ENCODE results near the gene SUPT20HL2.
"Not testable (repeated sequence)": the region's sequence is repeated elsewhere in the genome, so short reads cannot be mapped to it uniquely, and the experiment has no call there.

SUPT20HL2 gene

DNA sequence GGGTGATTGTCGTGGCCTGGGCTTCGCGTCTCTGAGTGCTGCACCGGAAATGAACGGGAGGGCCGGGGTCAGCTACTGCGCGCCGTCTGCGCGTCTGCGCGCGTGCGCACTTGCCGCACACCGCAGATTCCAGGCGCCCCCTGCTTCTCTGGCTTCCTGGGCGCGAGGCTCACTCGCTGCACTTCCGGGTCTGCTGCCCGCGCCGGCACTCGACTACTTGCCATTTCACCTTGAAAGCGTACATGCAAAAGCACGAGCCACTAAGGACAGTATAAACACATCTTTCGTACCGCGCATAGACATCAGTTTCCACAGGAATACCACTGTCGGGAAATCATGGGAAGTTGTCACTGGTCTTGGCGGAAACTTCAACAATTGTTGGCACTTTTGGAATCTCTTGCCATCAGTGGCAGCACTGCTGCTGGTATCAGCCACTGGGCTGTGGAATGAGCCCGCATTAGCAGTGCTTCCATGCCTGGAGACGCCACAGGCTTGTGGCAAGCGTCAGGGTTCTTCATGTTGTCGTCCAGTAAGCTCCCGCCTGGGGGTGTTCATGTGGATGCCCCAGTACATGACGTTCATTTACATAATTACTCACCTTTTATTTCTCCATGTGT lies at the start of gene SUPT20HL2:
Gene SUPT20HL2 (minus strand): TSS at position 51 of the 617 bp plus-strand sequence. CDS start 754 bp downstream, outside the sequence.
- Mint-ChIP-seq H3K4me3 (no peak within 1 kb of the TSS), H3K9me3 (no peaks in the 10 kb centered on the region), H3K27ac (no peak within 1 kb of the TSS), H3K27me3 (no peaks in the 10 kb centered on the region), H3K36me3 (no peaks in the 10 kb centered on the region), H3K4me1 (no peaks in the 10 kb centered on the region)
- no peak for ATAC-seq

DNA sequence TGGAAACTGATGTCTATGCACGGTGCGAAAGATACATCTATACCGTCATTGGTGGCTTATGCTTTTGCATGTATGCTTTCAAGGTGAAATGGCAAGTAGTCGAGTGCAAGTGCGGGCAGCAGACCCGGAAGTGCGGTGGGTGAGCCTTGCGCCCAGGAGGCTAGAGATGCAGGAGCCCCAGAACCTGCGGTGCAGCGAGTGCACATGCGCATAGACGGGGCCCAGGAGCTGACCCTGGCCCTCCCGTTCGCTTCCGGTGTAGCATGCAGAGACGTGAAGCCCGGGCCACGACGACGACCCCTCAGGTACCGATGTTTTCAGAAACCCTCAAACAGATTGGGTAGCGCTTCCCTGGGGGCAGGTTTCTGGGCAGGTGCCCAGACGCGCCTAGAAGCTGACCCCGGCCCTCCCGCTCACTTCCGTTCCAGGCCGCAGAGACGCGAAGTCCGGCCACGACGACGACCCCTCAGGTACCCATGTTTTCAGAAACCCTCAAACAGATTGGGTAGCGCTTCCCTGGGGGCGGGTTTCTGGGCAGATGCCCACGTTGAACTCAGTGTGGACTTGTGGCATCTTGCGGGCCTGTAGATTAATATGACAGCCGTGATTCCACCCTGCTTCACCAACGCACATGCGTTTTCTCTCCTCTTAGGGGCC lies 48.3 kb upstream of the SUPT20HL2 start:
- H3K4me1 Mint-ChIP-seq, ATAC-seq, H3K36me3 Mint-ChIP-seq, H3K27ac Mint-ChIP-seq, H3K9me3 Mint-ChIP-seq, H3K27me3 Mint-ChIP-seq, H3K4me3 Mint-ChIP-seq: not testable (repeated sequence)

DNA sequence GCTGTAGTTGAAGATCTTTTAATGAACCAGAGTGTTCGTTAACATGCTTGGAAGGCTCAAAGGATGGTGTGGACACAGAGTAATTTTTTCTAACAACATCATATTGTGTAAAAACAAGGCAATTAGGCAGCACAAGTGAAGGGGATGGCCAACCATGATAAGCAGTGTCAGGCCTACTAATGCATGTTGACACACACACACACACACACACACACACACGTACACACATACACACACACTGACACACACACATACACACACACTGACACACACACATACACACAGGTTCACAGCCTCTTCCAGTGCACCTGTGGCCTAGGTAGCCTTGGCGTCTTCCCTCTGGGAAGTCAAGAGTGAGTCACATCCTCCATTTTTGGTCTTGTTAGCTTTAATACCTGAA lies 46.4 kb upstream of the SUPT20HL2 start, which contains the start of gene SUPT20HL1:
Gene SUPT20HL1 (plus strand): TSS at position 368 of the 400 bp plus-strand sequence. CDS start 2,122 bp downstream, outside the sequence.
- Mint-ChIP-seq H3K27ac (no peak within 1 kb of the TSS), H3K4me3 (no peak within 1 kb of the TSS)

DNA sequence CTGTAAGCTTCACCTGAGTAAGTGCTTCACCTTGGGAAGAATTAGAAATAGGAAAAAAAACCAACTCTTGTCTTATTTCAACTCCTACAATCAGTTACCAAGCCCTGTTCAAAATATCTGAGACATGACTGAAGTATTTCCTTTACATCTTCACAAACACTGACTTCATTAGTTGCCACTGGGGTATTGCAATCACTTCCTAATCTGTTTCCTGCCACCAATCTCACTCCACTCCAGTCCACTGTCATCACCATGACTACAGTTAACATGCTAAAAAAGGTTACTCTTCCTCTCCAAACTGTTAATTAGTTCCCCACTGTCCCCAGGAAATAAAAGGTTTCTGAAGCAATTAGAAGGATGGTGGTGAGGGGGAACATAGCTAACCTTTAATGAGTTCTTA lies 43.2 kb upstream of the SUPT20HL2 start:
- ATAC-seq: no peak
- H3K9me3 Mint-ChIP-seq: no peaks in the 10 kb centered on the region
- H3K4me3 Mint-ChIP-seq: no peak overlapping the region
- H3K36me3 Mint-ChIP-seq: no peaks in the 10 kb centered on the region
- no peaks in the 10 kb centered on the region for H3K4me1 Mint-ChIP-seq
- no peak overlapping the region for H3K27ac Mint-ChIP-seq
- H3K27me3 Mint-ChIP-seq: no peaks in the 10 kb centered on the region

More for the DNA sequence above, 46.4 kb upstream of the SUPT20HL2 start, which contains the start of gene SUPT20HL1:
- ATAC-seq: no peak
- Mint-ChIP-seq H3K4me1 (no peaks in the 10 kb centered on the region), H3K36me3 (no peaks in the 10 kb centered on the region), H3K9me3 (no peaks in the 10 kb centered on the region), H3K27me3 (no peaks in the 10 kb centered on the region)

DNA sequence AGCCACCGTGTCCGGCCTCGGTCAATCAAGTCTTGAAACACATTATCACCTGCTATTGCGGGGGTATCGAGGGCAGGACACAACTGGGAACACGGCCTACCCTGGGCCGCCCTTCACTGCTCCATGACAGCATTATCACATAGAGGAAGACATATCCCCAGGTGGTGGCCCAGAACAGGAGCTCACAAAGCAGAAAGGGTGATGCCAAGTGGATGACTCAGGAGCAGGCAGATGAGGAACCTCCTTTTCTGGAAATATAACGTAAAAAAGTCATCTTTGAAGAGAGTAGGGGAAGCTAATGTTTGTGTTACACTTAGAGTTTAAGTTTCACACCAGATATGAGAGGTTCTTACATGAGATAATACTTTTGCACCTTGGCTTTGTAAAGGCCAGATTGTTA lies 41.2 kb upstream of the SUPT20HL2 start:
- no peaks in the 10 kb centered on the region for H3K36me3 Mint-ChIP-seq
- H3K4me1 Mint-ChIP-seq: no peaks in the 10 kb centered on the region
- no peaks in the 10 kb centered on the region for H3K9me3 Mint-ChIP-seq
- no peak overlapping the region for H3K27ac Mint-ChIP-seq
- H3K4me3 Mint-ChIP-seq: no peak overlapping the region
- ATAC-seq: no peak
- H3K27me3 Mint-ChIP-seq: no peaks in the 10 kb centered on the region

DNA sequence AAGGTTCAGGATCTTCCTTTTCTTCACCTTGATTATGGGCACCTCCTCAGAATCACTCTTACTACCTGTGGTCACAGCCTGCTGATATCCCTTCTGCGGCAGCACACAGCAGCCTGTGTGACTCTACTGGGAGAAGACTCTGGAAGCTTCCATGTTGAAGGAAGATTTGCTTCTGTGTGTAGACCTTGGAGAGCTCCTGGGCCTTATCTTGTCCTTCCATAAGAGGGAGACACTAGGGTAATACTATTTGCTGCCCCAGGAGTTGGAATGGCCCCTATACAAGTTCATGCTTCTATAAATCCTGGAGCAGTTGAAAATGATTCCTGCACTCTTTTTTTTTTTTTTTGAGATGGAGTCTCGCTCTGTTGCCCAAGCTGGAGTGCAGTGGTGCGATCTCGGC lies 36.3 kb upstream of the SUPT20HL2 start:
- ATAC-seq: no peak
- H3K36me3 Mint-ChIP-seq: no peaks in the 10 kb centered on the region
- no peaks in the 10 kb centered on the region for H3K9me3 Mint-ChIP-seq
- H3K27me3 Mint-ChIP-seq: no peaks in the 10 kb centered on the region
- no peak overlapping the region for H3K4me3 Mint-ChIP-seq
- H3K27ac Mint-ChIP-seq: no peak overlapping the region
- no peaks in the 10 kb centered on the region for H3K4me1 Mint-ChIP-seq

DNA sequence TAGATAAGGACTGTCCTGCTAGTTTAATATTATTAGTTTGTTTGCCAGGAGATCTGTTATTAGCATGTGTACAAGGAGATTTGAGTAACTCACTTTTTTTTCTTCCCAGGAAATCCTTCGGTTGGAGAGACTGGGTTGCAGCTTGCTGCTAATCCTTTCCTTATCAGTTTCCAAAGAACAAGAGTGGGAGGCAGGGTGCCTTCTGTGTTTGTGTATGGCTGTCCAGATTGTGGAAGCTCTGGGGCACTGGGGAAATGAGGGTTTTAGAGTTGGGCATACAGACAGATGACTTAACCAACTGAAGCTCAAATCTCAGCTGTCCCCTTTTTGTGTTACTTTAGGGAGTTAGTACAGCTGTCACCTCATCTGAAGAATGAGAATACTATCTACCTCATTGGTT lies 34.0 kb upstream of the SUPT20HL2 start:
- no peaks in the 10 kb centered on the region for H3K9me3 Mint-ChIP-seq
- H3K27ac Mint-ChIP-seq: no peak overlapping the region
- ATAC-seq: no peak
- no peaks in the 10 kb centered on the region for H3K36me3 Mint-ChIP-seq
- no peaks in the 10 kb centered on the region for H3K27me3 Mint-ChIP-seq
- H3K4me1 Mint-ChIP-seq: peaks cover 6% of the 10 kb centered on the region
- H3K4me3 Mint-ChIP-seq: no peak overlapping the region

DNA sequence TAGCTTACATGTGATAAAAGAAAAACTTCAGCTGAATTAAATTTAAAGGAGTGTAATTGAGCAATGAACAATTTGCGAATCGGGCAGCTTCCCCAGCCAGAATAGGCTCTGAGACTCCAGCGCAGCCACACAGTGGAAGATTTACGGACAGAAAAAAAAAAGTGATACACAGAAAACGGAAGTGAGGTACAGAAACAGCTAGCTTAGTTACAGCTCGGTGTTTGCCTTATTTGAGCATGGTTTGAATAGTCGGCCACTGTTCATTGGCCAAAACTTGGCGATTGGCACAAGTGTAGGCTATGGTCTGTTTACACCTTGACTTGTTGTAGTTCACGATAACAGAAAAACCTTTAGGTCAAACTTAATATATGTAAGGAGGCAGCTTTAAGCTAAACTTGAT lies 29.9 kb upstream of the SUPT20HL2 start:
- H3K27me3 Mint-ChIP-seq: no peaks in the 10 kb centered on the region
- no peaks in the 10 kb centered on the region for H3K9me3 Mint-ChIP-seq
- H3K27ac Mint-ChIP-seq: no peak overlapping the region
- peak; percentile 51 for ATAC-seq
- H3K4me3 Mint-ChIP-seq: no peak overlapping the region
- H3K36me3 Mint-ChIP-seq: no peaks in the 10 kb centered on the region
- peaks cover 6% of the 10 kb centered on the region for H3K4me1 Mint-ChIP-seq

DNA sequence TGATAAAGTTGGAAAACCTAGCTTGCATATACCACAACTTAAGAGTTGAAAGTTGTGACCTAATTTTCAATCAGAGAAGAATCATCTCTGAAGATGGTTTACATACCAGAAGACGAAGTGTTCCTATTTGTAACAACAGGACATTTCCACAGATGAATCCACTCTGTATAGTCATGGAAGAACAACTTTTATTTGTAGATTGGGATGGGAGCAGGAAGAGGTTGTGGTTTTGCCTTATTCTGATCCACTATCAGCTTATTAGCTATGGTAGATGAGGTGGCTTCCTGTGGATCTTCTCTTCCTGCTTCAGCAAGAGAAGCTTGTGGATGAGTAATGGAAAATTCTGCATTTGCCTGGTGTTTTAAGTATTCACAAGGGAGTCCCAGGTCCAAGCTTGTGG lies 27.9 kb upstream of the SUPT20HL2 start:
- no peak for ATAC-seq
- no peak overlapping the region for H3K27ac Mint-ChIP-seq
- H3K4me3 Mint-ChIP-seq: no peak overlapping the region
- H3K27me3 Mint-ChIP-seq: no peaks in the 10 kb centered on the region
- no peaks in the 10 kb centered on the region for H3K9me3 Mint-ChIP-seq
- H3K4me1 Mint-ChIP-seq: peaks cover 6% of the 10 kb centered on the region
- H3K36me3 Mint-ChIP-seq: no peaks in the 10 kb centered on the region

DNA sequence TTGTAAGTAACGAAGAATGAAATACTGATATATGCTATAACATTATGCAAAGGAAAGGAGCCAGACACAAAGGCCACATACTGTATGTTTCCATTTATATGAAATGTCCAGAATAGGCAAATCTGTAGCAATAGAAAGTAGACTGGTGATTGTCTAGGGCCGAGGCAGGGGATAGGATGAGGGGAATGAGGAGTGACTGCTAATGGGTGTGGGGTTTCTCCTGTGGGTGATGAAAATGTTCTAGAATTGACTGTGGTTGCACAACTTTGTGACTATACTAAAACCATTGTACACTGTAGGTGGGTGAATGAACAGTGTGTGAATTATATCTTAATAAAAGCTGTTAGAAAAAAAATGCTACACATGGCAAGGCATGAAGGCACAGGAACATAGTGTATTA lies 26.6 kb upstream of the SUPT20HL2 start:
- no peaks in the 10 kb centered on the region for H3K27me3 Mint-ChIP-seq
- no peaks in the 10 kb centered on the region for H3K9me3 Mint-ChIP-seq
- peaks cover 6% of the 10 kb centered on the region for H3K4me1 Mint-ChIP-seq
- no peak for ATAC-seq
- H3K36me3 Mint-ChIP-seq: no peaks in the 10 kb centered on the region
- H3K27ac Mint-ChIP-seq: no peak overlapping the region
- H3K4me3 Mint-ChIP-seq: no peak overlapping the region

DNA sequence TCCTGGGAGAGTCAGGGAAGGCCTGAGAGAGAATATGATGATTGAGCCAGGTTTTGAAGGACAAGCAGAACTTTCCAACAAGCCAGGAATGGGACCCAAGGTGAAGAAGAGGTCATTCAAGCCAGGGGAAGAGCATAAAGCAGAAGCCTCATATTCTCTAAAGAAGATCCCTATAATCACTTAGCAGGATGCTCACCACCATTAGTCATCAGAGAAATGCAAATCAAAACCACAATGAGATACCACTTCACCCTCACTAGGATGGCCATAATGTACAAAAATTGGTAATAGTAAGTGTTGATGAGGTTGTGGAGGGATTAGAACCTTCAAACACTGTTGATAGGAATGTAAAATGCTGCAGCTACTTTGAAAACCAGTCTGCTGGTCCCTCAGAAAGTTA lies 26.0 kb upstream of the SUPT20HL2 start:
- Mint-ChIP-seq H3K27me3 (no peaks in the 10 kb centered on the region), H3K4me3 (no peak overlapping the region), H3K4me1 (peaks cover 6% of the 10 kb centered on the region), H3K27ac (no peak overlapping the region), H3K9me3 (no peaks in the 10 kb centered on the region), H3K36me3 (no peaks in the 10 kb centered on the region)
- ATAC-seq: no peak

DNA sequence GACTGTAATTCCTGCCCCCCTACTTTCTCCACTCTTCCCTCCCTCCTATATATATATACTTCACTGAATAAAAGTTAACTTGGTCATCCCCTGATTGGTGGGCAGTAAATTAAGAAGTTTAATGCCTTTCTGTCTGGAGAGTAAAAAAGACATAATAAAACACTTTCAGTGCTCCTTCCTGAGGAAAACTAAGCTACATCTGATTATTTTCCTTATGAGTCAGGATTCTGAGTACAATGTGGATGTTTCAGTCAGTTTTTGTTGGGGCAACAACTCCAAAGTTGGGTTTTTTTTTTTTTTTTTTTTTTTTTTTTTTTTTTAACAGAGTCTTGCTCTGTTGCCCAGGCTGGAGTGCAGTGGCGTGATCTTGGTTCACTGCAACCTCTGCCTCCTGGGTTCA lies 22.0 kb upstream of the SUPT20HL2 start:
- Mint-ChIP-seq H3K4me3 (no peak overlapping the region), H3K36me3 (no peaks in the 10 kb centered on the region), H3K27ac (no peak overlapping the region), H3K27me3 (peaks cover 10% of the 10 kb centered on the region), H3K4me1 (no peaks in the 10 kb centered on the region), H3K9me3 (no peaks in the 10 kb centered on the region)
- ATAC-seq: no peak

DNA sequence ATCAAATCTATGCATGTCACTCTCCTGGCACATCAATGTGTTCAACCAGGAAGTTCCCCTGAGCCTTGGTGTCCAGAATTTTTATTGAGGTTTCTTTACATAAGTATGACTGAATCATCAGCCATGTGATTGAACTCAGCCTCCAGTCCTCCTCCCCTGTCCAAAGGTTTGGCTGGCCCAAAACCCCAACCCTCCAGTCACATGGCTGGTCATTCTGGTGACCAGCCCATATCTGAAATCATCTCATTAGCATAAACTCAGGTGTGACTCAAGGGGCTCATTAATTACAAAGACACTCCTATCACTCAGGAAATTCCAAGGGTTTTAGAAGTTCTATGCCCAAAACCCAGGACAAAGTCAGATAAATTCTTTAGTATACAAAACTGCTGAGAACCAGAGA lies 20.6 kb upstream of the SUPT20HL2 start:
- H3K27ac Mint-ChIP-seq: no peak overlapping the region
- H3K36me3 Mint-ChIP-seq: no peaks in the 10 kb centered on the region
- no peak overlapping the region for H3K4me3 Mint-ChIP-seq
- H3K27me3 Mint-ChIP-seq: peaks cover 10% of the 10 kb centered on the region
- no peak for ATAC-seq
- H3K9me3 Mint-ChIP-seq: no peaks in the 10 kb centered on the region
- no peaks in the 10 kb centered on the region for H3K4me1 Mint-ChIP-seq

DNA sequence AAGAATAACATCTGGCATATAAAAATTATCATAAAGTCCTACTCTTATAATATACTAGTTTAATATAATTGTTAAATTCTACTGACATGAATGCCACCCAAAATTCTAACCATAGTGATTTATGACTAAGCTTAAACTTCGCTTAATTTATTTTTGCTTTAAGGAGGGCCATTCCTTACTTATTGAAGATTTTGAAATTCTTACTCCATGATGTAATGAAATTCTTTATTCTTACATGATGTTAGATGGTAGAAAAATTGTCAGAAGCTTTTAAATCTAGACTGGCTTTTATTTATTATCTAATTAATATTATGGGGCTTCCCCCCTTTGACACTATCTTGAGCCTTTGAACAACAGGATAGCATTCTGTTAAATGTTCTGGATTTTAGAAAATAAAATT lies 19.5 kb upstream of the SUPT20HL2 start:
- H3K27me3 Mint-ChIP-seq: peaks cover 10% of the 10 kb centered on the region
- H3K36me3 Mint-ChIP-seq: no peaks in the 10 kb centered on the region
- no peak overlapping the region for H3K27ac Mint-ChIP-seq
- no peak overlapping the region for H3K4me3 Mint-ChIP-seq
- H3K4me1 Mint-ChIP-seq: no peaks in the 10 kb centered on the region
- ATAC-seq: no peak
- H3K9me3 Mint-ChIP-seq: no peaks in the 10 kb centered on the region

DNA sequence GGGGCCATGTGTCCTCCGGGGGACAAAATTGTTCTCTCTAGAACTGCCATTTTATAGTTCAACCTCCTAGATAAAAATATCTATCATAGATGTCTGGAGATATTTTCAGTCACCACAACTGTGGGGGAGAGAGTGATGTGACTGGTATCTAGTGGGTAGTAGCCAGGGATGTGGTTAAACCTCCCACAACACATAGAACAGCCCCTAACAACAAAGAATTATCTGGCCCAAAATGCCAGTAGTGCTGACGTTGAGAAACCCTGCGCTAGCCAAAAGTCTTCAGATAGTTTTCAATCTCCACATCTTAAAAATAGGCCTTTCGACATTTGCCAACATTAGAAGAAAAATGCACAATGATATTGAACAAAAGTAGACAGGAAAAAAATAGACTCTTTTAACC lies 19.0 kb upstream of the SUPT20HL2 start:
- peaks cover 10% of the 10 kb centered on the region for H3K27me3 Mint-ChIP-seq
- no peaks in the 10 kb centered on the region for H3K4me1 Mint-ChIP-seq
- H3K27ac Mint-ChIP-seq: no peak overlapping the region
- H3K36me3 Mint-ChIP-seq: no peaks in the 10 kb centered on the region
- no peak for ATAC-seq
- no peaks in the 10 kb centered on the region for H3K9me3 Mint-ChIP-seq
- no peak overlapping the region for H3K4me3 Mint-ChIP-seq

DNA sequence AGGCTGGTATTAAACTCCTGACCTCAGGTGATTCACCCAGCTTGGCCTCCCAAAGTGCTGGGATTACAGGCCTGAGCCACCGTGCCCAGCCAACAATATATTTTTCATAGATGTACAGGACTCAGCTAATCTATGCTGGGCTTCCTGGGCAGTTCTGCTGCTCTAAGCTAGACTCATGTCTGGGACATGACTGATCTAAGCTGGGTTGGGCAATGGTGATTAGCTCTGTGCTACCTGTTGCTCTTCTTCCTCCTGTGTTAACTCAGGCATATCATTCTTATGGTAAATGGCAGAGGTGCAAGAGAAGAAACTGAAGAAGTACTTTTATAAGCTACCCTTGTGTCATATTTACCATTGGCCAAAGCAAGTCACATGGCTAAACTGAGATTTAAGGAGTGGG lies 11.4 kb upstream of the SUPT20HL2 start:
- ATAC-seq: no peak
- no peaks in the 10 kb centered on the region for H3K9me3 Mint-ChIP-seq
- H3K4me1 Mint-ChIP-seq: no peaks in the 10 kb centered on the region
- H3K27me3 Mint-ChIP-seq: peaks cover 9% of the 10 kb centered on the region
- no peak overlapping the region for H3K27ac Mint-ChIP-seq
- H3K4me3 Mint-ChIP-seq: no peak overlapping the region
- no peaks in the 10 kb centered on the region for H3K36me3 Mint-ChIP-seq

Data from stimulated activated memory B cell treated with anti-CD40 and anti-IgM and Interleukin-4, amounts not matched to agents 10 μg/mL and 1 μg/mL and 100 μg/mL, for 72 hours (primary cell).